ENCODE data around the gene VWA1.
"Not testable (repeated sequence)": the region's sequence is repeated elsewhere in the genome, so short reads cannot be mapped to it uniquely, and the experiment has no call there.

Gene VWA1

DNA sequence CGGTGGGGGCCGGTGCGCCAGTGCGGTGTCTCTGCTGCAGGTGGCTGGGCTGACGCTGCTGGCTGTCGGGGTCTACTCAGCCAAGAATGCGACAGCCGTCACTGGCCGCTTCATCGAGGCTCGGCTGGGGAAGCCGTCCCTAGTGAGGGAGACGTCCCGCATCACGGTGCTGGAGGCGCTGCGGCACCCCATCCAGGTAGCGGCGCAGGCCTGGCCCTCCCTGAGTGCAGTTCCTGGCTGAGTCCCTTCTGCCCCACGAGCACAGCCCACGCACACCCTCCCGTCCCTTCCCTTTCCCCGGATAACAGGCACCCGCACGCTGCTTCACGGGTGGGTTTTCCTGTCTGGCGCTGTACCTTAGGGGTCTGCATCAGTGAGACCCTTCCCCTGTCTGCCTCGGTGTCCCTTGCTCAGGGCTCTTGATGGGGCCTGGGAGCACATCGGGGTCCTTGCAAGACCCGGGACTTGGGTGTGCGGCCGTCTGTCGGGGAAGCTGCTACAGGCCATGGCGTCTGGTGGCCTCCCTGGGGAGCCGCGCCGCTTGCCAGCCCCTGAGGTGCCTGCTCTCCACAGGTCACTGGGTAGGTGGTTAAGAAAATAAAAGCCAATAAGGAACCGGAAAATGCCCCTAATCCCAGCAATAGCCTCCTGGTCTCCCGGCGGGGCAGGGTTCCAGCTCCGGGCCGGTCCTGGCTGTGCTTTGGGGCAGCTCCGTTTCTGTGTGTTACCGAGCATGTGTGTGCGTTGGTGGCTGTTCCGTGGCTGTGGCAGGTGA, 49.7 kb downstream of the VWA1 start:
- not testable (repeated sequence) for DNase-seq (ENCODE audit: low spot score)

DNA sequence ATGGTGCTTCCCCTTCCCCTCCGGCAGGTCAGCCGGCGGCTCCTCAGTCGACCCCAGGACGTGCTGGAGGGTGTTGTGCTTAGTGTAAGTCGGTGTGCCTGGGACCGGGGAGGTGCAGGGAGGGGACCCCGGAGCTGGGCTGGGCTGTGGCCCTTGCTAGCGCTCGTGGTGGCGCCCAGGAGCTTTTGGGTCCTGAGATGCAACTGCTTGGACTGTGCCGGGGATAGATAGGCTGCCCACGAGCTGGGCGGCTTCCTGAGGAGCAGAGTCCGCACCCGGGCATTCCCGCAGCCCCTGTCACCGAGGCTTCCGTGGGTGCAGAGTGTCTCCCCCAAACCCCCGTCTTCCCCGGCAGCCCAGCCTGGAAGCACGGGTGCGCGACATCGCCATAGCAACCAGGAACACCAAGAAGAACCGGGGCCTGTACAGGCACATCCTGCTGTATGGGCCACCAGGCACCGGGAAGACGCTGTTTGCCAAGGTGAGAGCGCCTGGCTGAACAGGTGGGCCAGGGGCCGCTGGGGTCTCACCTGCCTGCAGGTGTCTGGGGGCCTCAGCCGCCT, 50.3 kb downstream of the VWA1 start:
- DNase-seq (ENCODE audit: low spot score) = not testable (repeated sequence)

DNA sequence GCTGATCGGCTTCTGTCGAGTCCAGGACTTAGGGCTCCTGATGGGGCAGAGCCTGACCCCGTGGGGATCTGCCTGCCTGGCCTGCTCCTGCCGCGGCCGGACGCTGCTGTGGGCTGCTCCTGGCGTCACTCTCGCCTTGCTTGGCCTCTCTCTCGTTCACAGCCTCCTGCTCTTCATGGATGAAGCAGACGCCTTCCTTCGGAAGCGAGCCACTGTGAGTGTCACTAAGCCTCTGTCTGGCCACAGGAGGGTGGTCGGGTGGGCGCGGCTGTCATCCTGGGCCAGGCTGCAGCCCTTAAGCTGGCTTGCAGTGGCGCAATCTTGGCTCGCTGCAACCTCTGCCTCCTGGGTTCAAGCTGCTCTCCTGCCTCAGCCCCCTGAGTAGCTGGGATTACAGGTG, 52.2 kb downstream of the VWA1 start:
- no peak for DNase-seq (ENCODE audit: low spot score)

DNA sequence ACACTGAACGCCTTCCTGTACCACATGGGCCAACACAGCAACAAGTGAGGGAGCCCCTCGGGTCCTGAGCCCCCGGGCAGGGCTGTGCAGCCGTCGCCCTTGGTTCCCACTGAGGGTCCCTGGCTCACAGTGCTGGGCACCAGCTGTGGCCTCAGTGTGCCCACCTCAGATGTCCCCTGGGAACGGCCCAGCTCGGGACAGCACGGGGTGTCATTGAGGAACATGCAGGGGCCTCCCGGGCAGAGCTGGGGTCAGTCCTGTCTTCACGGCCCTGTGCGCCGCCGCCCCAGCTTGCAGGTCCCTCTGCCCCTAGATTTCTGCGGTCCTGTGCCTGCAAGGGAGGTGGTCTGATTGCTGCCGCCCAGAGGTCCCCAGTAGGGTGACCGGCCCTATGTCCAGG, 53.7 kb downstream of the VWA1 start:
- no peak for DNase-seq (ENCODE audit: low spot score)

- DNase-seq (ENCODE audit: low spot score) = no peak
These were observed 54.4 kb downstream of the VWA1 start for GRCh38 chr1:1489861-1490260.

DNA sequence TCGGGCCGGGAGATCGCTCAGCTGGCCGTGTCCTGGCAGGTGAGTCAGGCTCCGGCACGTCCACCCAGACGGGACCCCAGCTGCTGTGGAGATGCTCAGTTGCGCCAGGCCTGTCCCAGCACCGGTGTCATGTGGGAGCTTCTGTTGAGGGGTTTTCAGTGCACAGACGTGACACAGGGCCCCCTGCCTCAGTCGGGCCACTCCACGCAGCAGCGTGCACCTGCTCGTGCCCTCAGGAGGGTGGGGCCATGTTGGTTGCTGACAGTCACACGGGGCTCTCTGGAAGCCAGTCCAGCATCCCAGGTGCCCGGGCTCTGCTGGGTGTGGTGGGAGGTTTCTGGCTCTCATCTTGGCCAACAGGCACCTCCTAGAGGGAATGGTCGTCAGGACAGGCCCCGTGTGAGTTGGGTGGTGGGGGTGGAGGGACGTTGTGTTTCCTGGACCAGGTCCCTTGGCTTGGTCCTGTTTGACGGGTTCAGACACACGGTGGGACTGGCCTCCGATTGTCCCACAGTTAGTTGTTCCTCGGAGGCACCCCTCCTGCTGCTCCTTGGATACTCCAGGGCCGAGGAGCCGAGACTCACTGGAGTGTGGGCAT, 55.2 kb downstream of the VWA1 start:
- DNase-seq (ENCODE audit: low spot score) = no peak

GRCh38 chr1:1491601-1492000, 56.1 kb downstream of the VWA1 start:
- no peak for DNase-seq (ENCODE audit: low spot score)

Measured in SK-N-DZ (cell line).